D721Med (cell line): ENCODE results near the gene CDH1.

Experiments used
- DNase-seq: peaks from one replicate; pipeline ENCODE4 v3.0.0; 2011; ENCODE audit warnings: low spot score; ENCODE audit not compliant: insufficient read length
- FAIRE-seq: peaks from 2 replicates; lab custom pipeline; 2011; peaks lifted over from hg19 to GRCh38; lab: Jason Lieb, UNC
- TF ChIP-seq, protein P1 (sequence below): IDR thresholded peaks from 2 replicates; pipeline ENCODE4 v1.5.1; 2012; ENCODE audit warnings: mild to moderate bottlenecking, control low read depth; ENCODE audit not compliant: insufficient read depth; ENCODE audit errors: missing control alignments

CDH1 gene

DNA sequence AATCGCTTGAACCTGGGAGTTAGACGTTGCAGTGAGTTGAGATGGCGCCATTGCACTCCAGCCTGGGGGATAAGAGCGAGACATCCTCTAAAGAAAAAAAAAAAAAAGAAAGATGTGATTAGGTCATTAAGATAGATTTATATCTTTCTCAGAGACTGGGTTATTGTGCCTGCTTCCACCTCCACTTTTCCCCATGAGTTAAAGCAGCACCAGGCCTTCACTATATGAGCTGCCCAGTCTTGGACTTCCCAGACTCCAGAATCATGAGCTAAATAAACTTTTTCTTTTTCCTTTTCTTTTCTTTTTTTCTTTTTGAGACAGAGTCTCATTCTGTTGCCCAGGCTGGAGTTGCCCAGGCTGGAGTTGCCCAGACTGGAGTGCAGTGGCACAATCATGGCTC, 19.4 kb upstream of the CDH1 start:
- FAIRE-seq (no peak), DNase-seq (no peak)
- TF ChIP-seq, protein P1, sequence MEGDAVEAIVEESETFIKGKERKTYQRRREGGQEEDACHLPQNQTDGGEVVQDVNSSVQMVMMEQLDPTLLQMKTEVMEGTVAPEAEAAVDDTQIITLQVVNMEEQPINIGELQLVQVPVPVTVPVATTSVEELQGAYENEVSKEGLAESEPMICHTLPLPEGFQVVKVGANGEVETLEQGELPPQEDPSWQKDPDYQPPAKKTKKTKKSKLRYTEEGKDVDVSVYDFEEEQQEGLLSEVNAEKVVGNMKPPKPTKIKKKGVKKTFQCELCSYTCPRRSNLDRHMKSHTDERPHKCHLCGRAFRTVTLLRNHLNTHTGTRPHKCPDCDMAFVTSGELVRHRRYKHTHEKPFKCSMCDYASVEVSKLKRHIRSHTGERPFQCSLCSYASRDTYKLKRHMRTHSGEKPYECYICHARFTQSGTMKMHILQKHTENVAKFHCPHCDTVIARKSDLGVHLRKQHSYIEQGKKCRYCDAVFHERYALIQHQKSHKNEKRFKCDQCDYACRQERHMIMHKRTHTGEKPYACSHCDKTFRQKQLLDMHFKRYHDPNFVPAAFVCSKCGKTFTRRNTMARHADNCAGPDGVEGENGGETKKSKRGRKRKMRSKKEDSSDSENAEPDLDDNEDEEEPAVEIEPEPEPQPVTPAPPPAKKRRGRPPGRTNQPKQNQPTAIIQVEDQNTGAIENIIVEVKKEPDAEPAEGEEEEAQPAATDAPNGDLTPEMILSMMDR = no peak

DNA sequence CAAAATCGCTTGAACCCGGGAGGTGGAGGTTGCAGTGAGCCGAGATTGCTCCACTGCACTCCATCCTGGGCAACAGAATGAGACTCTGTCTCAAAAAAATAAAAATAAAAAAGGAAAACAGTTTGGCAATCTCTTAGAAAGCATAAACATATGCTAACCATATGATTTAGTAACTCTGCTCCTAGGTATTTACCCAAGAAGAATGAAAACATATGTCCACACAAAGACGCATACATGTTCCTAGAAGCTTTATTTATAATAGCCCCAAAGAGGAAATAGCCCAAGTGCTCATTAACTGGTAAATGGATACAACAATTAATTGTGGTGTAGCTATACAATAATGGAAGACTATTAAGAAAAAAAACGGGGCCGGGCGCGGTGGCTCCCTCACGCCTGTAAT, 18.5 kb upstream of the CDH1 start:
- no peak for DNase-seq

DNA sequence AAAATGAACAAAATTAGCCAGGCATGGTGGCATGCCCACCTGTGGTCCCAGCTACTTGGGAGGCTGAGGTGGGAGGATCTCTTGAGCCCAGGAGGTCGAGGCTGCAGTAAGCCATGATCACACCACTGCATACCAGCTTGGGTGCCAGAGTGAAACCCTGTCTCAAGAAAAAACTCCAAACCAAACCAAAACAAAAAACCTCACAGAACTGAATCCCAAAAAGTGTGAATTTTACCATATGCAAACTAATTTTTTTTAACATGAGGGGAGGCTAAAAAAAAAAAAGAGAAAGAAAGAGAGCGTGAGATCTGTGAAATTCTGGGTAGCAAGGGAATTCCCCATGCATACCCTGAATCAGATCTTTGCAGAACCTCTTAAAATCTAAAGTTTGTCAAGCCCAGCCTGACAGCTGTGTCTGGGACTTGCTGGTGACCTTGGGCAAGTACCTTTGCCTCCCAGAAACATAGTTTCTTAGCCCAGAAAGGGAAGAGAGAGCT, 17.1 kb upstream of the CDH1 start:
- no peak for FAIRE-seq
- no peak for DNase-seq
- TF ChIP-seq, protein P1 = no peak

More for the DNA sequence above, 18.5 kb upstream of the CDH1 start:
- TF ChIP-seq, protein P1 = no peak
- FAIRE-seq = no peak

DNA sequence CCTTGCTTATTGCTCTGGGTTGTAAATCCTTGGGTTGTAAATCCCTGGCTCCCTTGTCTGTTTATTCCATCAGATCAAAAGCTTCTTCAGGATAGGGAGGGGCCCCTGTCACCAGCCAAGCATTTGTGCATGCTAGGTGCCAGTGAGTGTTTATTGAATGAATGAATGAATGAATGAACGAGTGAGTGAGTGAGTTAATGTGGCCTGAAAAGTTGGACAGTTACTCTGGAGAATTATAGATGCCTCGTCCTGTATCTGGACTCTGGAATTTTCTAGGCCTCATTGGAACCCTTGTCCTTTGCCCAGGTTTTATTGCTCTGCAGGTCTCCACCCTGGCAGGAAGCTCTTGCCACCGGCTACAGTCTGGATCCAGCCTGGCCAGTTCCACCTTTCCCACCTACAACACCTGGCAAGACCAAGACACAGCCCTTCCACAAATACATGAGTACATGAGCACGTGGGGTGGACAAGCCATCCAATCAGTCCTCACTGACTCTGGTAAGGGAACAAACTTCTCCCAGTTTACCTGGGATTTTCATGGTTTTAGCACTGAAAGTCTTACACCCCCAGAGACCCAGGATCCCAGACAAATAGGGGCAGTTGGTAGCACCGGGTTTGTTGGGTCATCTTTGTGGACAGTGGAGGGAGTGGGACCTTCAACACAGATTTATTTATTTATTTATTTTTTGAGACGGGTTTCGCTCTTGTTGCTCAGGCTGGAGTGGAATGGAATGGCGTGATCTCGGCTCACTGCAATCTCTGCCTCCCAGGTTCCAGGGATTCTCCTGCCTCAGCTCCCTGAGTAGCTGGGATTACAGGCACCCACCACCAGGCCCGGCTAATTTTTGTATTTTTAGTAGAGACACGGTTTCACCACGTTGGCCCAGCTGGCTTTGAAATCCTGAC, 14.7 kb upstream of the CDH1 start:
- no peak for FAIRE-seq
- TF ChIP-seq, protein P1 = no peak
- DNase-seq = no peak

DNA sequence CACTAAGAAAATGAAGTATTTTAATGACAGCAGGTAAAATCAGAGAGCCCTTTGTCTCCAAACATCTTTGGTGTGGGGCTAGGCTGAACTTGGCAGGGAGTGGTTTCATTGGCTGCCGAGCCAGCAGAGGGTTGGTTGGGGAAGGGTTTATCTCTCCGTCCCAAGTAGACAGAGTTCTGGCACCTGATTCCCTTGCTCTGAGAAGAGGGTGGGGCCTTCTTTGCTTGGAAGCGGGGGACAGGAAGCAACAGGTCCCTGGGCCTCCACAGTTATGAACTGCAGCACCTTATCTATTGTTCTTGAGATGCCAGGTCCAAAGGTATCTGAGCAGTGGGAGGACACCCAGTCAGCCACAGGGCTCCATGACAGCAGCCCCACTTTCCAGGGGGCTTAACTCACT, 12.3 kb upstream of the CDH1 start:
- FAIRE-seq (no peak), DNase-seq (no peak)
- TF ChIP-seq, protein P1 = no peak

DNA sequence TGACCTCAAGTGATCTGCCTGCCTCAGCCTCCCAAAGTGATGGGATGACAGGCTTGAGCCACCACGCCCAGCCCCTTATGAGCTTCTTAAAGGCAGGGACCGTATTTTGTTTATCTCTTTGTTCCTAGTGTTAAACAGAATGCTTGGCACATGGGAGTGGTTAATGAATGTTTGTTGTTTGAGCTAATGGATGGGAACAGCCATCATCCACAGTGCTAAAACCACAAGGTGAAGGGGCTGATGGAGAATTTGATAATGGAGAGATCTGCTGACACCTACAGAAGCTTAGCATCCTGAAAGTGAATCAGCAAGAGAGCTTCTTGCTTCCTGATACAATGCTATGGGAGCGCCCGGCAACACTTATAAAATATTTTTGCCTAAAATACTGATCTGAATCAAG, 8.6 kb upstream of the CDH1 start:
- TF ChIP-seq, protein P1 = no peak
- no peak for FAIRE-seq

DNA sequence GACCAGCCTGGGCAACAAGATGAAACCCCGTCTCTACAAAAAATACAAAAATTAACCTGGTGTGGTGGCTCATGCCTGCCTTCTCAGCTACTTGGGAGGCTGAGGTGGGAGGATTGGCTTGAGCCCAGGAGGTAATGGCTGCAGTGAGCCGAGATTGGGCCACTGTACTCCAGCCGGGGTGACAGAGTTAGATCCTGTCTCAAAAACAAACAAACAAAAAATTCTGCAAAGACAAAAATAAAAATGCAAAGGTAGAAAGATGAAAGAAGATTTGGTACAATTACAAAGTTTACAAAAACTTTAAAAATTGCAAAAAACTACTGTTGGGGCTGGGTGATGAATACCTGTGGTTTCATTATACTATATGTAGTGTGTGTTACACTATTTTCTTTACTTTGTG, 5.5 kb upstream of the CDH1 start:
- TF ChIP-seq, protein P1 = no peak
- no peak for FAIRE-seq

More for the DNA sequence above, 8.6 kb upstream of the CDH1 start:
- no peak for DNase-seq

More for the DNA sequence above, 5.5 kb upstream of the CDH1 start:
- no peak for DNase-seq
